Measurements from ENCODE around the gene CCDC14.
"Not testable (repeated sequence)": the region's sequence is repeated elsewhere in the genome, so short reads cannot be mapped to it uniquely, and the experiment has no call there.

Gene CCDC14, protein sequence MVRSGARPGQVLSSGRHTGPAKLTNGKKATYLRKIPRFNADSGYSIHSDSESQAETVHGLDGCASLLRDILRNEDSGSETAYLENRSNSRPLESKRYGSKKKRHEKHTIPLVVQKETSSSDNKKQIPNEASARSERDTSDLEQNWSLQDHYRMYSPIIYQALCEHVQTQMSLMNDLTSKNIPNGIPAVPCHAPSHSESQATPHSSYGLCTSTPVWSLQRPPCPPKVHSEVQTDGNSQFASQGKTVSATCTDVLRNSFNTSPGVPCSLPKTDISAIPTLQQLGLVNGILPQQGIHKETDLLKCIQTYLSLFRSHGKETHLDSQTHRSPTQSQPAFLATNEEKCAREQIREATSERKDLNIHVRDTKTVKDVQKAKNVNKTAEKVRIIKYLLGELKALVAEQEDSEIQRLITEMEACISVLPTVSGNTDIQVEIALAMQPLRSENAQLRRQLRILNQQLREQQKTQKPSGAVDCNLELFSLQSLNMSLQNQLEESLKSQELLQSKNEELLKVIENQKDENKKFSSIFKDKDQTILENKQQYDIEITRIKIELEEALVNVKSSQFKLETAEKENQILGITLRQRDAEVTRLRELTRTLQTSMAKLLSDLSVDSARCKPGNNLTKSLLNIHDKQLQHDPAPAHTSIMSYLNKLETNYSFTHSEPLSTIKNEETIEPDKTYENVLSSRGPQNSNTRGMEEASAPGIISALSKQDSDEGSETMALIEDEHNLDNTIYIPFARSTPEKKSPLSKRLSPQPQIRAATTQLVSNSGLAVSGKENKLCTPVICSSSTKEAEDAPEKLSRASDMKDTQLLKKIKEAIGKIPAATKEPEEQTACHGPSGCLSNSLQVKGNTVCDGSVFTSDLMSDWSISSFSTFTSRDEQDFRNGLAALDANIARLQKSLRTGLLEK

DNA sequence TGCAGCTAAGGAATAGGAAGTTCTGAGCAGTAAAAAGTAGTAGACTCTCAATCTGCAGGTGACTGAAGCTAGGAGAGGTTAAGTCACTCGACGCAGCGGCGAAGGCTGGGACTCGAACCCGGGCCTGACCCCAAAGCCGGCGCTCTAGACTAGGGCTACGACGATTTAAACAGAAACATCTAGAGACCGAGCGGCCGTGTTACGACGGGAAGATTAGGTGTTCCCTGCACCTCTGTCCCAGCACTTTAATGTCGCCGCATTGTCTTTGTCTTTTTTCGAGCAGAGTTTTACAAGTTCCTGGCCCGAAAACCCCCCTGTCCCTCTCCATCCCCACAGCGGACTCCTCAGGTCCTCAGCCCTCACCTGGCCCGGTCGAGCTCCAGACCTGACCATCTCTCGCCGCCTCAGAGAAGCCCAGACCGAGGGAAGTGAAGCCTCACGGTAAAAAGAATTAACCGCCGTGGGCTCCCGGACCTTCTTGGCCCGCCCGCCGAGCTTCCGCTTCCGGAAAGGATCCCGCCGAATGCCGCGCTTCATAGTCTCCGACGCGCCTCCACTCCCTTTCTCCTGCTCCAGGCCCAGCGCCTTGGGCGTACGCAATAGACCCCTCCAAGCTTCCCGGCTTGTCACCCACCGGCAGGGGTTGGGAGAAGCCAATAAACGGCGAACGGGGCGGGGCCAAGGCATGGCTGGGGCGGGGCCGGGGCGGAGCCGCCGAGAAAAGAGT, at the start of gene CCDC14:
TSS of gene CCDC14 (minus strand) at position 449 of the 727 bp plus-strand sequence. CDS start at position 393, 56 bp downstream.
- peak; percentile 19 for FAIRE-seq

DNA sequence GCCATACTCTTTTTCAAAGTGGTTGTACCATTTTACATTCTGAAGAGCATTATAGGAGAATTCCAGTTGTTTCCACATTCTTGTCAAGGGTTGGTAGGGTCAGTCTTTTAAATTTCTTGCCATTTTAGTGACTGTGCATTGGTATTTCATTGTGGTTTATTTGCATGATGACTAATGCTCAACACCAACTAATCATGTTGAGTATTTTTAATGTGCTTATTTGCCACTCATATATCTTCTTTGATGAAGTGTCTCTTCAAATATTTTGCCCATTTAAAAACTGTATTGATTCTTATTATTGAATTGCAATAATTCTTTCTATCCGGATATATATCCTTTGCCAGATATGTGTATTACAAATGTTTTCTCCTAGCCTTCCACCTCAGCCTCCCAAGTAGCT, 47.3 kb upstream of the CCDC14 start:
- FAIRE-seq, result not testable (repeated sequence)

DNA sequence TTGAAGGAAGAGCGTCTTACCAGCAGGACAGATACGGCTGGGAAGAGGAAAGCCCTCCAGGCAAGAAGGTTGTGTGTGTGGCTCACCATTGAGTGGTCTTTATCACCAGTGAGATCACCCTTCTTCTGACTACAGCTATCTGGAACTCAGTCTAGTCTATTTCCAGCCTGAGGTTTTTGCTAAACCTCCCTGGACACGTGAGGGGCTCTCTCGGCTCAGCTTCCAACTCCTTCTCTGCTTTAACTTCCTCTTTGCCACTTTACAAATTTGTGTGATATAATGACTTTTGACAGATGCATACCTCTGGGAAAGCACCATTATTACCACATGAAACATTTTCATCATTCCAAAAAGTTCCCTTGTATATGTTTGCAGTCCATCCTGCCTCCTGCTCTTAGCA, 46.2 kb upstream of the CCDC14 start:
- no peak for FAIRE-seq

DNA sequence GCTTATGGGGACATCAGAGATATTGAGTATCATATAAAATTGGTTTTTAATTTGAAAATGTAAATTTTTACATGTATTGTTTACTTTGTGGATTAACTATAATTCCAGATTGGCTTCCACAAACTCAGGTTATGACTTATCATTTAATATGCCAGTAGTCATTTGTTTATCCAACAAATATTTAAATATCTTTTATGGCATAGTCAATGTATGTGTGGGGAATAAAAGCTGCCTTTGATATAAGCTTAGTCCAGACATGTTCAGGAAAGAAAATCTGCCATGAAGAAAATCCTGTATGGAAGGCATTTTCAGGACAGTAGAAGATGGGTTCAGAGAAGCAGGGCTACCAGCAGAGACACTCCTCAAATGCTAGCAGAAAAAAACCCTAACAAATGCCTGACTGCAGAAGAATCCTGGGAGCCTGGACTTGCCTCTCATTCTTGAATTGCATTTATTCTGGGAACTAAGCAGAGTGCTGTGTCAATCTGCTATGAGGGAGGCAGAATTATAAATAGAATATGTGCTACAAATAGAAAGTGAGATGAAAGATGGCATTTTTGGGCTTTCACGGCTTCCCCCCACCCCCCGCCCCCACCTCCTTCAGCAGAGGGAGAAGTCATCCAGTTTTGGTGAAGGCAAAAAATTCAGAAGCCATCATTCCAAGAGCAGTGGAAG, 41.5 kb upstream of the CCDC14 start:
- not testable (repeated sequence) for FAIRE-seq

DNA sequence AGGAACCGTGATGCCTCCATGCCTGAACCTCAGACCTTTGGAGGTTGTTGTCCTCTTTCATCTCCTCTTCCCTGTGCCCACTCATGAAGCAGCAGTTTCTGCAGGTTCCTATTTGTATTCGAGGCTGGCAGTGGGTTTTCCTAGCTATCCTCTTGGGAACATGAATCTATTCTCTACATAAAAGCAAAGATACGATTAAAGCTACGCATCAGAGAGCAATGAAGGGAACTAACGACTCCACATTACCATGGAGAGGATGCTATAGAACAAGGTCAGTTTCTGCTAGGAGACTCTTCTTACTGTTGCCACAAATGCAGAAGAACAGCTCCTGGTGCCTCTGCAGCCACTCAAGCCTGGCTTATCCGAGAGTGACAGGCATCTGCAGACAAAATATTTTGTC, 40.3 kb upstream of the CCDC14 start:
- FAIRE-seq, result not testable (repeated sequence)

DNA sequence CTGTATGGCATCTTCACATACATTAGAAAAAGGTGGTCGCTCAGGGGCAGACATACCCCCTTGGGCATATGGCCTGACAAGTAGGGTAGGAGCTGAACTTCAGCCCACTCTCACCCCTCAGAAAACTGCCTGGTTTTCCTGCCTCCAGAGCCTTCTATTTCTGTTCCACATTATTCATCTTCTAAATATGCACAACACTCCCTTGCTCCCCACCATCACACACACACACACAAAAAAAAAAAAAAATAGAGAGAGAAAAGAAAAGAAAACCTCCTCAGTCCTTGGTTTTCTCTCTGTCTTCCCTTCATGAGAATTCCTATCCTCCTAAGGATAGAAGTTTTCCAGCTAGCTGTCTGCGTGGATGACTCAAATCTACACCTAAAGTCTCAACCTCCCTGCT, 36.5 kb upstream of the CCDC14 start:
- FAIRE-seq, result no peak

DNA sequence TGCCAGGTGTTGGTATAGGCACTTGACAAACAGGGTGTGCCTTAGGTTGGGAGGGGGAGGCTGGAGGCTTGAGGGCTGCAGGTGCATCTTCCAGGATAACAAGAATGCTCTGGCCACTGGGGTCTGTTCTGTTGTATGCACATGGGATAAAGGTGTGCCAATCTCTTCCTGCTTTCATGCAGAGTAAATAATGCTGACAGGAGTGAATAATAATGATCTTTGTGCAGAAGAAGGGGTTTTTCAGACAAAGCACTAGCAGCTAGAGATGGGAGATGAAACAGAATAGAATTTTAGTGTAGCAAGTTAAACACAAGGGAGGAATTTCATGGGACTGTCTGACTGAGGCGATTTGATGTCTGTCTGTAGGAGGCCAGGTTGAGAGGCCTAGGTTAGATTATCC, 32.8 kb upstream of the CCDC14 start:
- FAIRE-seq, result no peak

DNA sequence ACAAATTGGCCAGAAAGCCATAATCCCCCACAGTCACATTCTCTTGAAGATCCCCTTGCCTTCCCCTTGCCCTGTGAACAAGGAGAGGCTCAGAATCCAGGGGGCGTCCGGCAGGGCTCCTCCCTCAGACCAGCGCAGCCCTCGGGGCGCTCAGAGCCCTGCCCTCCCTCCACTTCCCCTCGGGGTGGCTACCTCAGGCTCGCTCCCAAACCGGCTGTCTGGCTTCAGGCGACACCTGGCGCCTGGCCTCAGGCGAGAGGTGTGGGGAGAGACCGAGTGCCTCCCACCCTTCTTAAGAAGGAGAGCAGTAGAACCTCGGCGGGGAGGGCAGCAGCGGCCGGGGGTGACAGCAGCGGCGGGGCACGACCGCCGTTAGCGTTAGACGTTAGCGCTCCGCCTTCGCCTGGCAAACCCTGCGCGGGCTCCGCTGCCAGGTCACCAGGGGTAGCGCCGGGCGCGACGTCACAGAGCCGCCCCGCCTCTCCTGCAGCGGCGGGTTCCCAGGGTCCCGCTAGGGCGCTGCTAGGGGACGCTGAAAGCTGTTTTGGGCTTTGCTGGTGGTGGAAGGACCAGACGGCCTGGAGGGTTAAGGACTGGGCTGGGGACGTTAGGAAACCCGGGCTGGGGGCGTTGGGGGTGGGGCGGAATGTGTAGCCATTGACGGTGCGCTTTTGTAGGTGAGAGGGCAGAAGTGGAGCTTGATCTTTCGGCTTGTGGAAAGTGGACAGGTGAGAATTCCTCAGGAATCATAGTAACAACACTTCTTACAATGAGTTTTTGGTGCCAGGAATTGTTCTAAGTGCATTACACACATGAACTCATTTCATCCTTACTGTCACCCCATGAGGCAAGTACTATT, 30.9 kb upstream of the CCDC14 start, which contains the start of gene ROPN1:
TSS of gene ROPN1 (minus strand) at position 395 of the 859 bp plus-strand sequence. CDS start 11,643 bp downstream, outside the sequence.
- not testable (repeated sequence) for FAIRE-seq

DNA sequence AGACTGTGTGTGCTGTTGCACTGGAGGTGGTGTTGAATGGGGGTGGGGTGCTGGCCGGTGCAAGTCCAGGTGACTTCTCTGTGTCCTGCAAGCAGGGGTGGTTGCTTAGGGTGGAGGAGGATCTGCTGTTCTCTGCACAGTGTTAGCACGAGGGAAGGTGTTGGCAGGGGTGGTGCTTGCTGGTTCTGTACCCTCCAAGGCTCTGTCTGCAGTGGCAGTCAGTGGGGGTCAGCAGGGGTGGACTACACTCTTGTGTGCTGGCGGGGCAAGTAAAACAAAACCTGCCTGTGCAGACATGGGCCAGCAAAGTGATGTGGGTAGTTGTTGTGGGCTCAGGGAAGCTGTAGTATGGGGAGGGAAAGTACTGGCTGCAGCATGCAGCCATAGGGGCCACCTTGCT, 25.4 kb upstream of the CCDC14 start:
- FAIRE-seq, result no peak

DNA sequence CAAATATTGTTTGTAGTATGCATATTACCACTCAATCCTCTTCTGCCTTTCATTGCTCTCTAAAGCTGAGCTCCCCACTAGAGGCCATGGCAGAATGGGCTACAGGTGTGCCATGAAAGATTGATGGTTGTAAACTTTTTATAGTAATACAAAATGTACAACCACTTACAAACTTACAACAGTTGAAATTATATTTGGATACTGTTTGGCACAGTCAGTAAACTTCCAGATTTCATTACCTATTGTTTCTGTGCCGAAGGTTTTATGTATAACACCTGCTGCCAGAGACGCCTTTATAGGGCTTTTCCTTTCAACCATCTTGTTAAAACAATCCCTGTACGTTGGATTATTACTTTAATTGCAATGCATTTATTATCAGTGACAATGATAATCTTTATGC, 23.9 kb upstream of the CCDC14 start:
- FAIRE-seq, result no peak

DNA sequence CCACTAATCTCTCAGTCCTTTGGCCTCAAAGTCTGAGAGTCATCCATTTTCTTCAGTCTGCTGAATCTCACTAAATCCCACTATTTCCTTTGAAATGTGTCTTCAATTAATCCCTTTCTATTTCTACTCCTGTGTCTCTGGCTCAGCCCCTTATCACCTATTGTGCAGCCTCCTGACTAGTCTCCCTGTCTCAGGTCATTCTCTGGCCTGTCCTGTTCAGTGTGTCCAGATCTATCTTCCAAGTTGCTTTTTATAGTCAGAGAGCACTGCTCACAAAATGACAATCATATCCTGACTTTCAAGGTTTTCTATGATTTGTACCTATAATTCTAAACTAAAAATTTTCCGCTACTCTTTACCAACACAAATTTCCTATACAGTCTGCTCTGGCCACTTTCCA, 23.3 kb upstream of the CCDC14 start:
- no peak for FAIRE-seq

DNA sequence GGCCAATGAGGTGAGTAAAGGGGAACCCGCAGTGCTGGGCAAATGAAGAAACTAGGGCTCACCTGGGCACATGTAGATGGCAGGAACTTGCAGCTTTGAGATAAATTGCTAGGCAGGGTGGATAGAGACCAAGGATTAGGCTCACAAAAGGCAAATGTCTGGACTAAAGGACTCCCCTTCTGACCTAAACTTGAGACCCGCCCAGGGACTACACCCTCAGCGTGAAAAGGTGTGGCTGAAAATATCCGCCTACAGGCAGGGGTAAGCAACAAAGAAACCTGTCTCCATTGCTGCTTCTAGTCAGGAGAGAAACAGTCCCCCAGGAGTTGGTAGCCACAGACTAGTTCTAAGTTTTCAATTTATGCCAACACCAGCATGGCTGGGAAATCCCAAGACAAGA, 20.3 kb upstream of the CCDC14 start:
- FAIRE-seq, result not testable (repeated sequence)

DNA sequence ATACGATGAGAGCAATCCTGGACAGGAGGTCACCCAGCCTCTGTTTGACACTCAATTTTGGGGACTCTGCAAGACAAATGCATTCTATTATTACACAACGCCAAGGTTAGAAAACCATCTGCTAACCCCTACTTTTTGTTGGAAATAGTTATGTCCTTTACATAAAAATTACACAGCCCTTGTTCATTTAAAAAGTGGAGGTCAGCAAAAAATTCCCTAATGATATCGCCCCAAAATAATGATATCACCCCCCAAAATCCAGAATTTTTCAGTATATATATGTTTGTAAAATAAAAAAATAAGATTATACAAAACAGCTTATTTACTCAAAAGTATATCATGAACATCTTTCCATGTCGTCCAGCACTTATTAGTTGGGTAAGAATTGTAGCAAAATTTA, 19.5 kb upstream of the CCDC14 start:
- FAIRE-seq, result no peak

DNA sequence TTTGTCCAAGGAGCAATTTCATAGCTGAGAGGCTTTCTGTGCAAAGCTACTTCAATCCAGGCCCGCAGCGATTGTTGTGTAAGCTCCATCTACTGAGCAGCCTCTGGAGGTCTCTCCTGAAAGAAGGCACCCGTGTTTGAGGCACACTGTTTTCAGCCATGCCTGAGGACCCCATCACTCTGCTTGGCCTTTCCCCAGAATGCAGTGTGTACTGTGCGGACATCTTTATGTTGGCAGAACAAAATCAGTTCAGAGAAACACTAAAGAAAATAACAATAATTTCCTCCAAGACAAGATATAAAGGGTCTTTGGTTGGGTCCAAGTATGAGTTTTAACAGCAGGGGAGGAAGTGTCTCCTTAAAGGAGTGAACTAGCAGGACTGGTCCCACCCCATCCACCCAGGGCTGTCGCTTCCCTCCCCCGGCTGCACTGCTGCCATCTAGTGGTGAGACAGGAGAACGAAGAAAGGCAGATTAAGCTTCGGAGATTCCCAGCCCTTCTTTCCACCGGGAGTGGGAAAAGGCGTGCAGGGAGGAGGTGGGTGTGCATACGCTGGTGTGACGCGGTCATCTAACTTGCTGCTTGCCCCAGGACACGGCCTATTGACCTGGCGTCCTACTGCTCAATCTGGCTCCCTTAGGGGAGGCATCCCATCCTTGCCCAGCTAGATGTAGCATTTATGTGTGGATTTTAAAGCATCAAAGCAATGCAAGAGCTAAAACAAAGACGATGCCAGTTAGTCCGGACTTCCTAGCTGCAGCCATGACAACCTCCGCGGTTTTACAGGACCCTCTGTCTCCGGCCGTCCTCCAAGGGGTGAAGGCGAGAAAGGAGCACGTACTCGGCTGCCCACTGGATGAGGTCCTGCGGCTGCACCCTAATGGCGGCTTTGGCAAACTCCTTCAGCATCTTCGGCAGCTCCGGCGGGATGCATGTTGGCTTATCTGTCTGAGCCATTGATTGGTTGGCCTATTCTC, 18.8 kb upstream of the CCDC14 start:
- FAIRE-seq, result not testable (repeated sequence)

DNA sequence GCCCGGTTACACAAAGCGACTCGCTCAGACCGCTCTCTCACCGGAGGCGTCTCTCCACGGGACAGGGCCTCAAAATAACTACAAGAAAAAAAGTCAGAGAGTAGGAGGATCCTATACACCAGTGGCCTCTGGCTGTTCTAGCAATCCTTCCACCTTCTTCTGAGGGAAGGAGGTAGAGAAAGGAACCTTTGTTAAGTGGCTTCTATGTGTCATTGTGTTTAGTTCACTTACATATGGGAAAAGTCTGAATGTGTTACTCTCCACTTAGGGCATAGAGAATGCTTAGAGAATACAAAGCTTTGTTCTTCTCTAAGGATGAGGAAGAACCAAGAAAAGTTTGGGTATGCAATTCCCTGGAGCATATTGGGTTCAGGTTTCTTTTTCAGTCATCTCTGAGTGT, 15.9 kb upstream of the CCDC14 start:
- FAIRE-seq, result not testable (repeated sequence)

DNA sequence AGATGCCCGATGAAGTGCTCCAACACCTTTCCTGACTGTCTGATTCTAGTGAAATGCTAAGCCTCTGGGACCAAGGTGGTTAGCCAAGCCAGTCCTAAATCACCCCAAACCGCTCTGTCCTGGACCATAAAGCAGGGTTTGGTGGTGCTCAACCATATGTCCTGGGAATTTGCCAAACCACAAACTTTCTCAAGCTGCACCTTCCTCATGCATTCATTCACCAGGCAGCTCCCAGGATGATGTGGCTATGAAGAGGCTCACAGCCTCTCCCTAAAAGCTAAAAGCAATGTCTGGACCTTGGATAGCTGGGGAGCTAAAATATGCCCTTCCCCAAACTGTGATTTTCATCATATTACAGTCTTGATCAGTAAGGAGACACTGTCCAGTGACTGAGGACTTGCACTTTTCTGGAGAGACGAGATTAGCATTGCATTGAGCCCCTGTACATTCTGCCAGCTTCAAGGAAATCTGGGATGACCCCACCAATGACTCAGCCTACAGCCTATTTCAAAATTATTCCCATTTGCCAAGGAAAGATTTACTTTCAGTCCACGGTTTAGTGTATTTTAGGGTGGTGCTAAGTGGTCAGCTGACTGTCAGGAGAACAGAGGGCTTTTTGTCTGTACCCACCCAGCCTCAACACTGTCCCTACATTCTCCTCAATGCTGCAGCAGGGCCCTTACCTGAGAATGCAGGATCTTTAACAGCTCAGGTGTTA, 15.3 kb upstream of the CCDC14 start:
- FAIRE-seq, result not testable (repeated sequence)

DNA sequence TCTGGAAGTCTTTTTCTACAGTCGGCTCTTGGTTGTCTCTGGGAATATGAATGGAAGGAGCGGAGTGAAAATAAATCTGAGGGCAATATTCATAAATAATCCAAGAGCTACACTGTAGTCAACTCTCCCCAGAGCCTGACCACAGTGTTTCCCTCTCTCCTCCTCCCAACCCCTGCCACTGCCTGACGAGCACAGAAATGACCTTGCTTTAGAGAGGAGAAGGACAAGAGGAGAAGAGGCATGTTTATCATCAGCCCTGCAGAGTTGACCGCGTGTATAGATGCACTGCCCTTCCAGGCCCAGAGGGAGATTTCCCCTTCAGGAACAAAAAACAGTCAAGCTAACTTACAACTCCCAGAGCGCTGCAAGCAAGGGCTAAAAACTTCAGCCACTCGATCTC, 14.0 kb upstream of the CCDC14 start:
- FAIRE-seq, result not testable (repeated sequence)

DNA sequence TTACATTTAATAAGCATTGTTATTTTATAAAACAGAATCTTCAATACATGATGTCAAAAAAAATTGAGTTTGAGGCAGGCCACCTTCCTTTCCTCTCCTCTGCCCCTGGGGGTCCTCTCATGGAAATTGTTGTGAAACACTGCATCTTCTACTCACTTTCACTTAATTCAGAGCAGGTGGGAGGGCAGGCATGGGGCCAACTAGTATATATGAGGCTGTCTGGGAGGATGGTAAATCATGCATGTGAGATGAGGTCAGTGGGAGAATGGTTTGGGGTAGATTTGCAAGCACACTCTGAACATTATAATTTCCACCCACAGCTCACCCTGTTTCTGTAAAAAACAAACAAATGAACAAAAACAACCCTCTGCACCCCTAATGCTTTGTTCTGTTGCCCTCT, 10.4 kb upstream of the CCDC14 start:
- FAIRE-seq, result no peak

DNA sequence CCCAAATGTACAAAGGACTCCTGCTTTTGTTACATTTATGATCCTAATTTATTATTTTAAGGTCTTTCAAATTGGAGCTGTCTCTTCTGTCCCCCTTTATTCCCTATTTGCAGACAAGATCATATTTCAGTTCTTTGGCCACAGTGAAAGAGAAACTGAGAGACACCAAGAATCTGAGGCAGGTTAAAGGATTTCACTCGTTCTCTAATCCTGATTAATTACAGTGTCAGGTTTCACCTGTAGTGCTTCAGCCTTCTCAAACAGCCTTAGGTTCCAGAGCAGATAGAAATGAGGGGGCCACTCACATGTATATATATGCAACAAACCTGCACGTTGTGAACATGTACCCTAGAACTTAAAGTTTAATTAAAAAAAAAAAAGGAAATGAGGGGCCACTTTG, 6.2 kb upstream of the CCDC14 start:
- FAIRE-seq, result not testable (repeated sequence)

Data from TTC549 (cell line).